ENCODE data around the gene CD27. TPM values are rescaled to one million over a fixed set of nuclear protein-coding genes. Genes with fewer than 3 reads are reported as not detected.

The CD27 gene
- total RNA-seq, 2 experiments from 2014 or later, result 133 to 134 TPM

DNA sequence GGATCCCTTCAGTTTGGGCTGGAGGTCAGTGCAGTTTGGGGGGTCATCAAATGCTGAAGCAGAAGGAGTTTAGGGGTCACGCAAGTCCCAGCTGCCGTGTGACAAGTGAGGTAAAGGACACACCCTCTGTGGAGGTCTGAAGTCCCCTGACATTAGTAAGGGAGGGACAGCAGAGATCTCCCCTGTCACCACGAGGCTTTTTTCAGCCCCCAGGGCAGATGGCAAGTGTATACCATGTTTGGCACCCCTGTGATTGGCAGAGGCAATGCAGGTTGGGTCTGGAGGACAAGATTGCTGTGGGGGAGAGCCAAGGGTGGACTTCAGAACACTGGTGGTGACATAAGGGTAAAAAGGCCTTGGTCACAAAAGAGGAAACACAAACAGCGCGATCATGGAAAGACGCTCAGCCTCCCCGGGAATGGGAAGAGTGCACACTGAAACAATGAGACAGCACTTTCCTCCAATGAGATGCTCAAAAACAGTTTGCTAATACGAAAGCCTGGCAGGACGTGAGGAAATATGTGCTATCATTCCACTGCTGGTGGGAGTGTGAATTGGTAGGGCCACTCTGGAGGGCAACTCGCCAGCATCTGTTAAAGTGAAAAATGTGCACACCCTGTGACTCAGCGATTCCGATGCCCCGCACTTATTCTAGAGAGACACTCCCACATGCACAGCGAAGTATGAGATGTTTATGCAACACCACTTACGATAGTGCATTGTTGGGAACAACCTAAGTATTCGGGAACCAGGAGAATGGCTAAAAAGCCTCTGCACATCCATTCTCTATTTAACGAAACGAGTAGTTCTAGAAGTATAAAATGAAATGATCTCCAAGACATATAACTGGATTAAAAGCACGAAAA is 14.4 kb upstream of the CD27 start:
- ChIA-PET CTCF (no interaction called here), POLR2A (no interaction called here)

DNA sequence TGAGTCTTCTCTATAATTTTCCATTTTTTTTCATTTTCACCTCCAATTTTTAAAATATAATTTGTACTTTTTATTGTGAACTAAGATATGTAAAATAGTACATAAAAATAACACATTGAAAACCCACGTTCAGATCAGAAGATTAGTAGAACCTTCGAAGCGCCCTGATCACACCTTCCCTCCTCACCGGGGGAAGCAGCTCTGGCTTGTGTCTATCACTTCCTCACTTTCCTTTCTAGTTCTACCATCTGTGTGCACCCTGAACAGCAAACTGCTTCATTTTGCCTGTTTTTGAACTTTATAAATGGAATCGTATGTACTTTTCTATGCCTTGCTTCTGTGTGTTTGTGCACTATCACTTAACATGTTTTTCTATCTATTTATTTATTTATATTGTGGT is 11.8 kb upstream of the CD27 start:
- POLR2A ChIA-PET, result interaction anchor here (2.0 kb wide), 1 partner anchor 19 kb away, joined by 10 read pairs; the partner anchor contains the start of gene TAPBPL
- CTCF ChIA-PET, result interaction anchor here (0.9 to 1.3 kb wide), 2 partner anchors 10 to 38 kb away, joined by 3 to 6 read pairs; partner anchors contain the start of gene VAMP1

DNA sequence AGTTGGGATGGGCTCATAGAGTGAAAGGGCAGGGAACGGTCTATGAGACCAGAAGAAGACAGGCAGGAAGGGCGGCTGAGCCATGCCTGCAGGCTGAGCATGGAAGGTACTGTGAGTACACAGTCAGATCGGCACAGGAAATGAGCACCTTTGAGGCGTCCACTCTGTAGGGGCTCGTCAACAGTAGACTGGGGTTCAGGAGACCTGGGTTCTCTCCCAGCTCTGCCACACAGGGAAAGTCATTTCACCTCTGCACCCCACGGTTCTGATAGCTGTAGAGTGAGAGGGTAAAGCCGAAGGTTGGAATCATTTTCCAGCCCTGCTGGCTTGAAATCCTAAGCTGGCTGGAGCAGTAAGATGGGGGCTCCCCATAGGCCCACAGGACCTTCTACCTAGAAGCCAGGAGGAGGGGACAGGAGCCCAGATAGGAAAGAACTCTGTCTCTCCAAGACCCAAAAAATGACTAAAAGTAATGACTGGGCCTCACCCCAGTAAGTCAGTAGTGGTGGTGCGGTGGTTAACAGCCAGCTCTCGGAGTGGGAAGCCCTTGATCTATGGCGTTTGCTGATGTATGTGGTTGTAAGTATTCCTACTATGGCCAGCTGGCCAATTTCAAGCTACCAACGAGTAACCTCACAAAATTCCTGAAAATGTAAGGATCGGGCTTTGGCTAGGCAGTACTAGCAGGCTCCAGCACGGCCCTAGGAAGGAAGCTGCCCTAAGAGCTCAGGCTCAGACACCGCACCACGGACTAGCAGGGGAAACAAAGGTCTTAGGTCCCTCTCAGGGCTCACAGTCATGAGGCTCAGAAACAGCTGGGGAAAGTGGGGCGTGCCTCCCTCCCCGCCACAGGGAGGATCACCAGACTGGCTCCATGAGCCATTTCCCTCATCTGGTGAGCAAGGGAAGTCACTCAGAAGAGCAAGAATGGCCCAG is 10.3 kb upstream of the CD27 start:
- ChIA-PET CTCF (interaction anchor here (0.6 to 1.6 kb wide), 3 partner anchors 24 to 213 kb away, joined by 3 read pairs; no protein-coding TSS in a partner anchor), POLR2A (interaction anchor here (0.7 to 2.2 kb wide), 6 partner anchors 9 to 36 kb away, joined by 3 to 10 read pairs (median 6); partner anchors contain the start of genes TAPBPL and VAMP1)

DNA sequence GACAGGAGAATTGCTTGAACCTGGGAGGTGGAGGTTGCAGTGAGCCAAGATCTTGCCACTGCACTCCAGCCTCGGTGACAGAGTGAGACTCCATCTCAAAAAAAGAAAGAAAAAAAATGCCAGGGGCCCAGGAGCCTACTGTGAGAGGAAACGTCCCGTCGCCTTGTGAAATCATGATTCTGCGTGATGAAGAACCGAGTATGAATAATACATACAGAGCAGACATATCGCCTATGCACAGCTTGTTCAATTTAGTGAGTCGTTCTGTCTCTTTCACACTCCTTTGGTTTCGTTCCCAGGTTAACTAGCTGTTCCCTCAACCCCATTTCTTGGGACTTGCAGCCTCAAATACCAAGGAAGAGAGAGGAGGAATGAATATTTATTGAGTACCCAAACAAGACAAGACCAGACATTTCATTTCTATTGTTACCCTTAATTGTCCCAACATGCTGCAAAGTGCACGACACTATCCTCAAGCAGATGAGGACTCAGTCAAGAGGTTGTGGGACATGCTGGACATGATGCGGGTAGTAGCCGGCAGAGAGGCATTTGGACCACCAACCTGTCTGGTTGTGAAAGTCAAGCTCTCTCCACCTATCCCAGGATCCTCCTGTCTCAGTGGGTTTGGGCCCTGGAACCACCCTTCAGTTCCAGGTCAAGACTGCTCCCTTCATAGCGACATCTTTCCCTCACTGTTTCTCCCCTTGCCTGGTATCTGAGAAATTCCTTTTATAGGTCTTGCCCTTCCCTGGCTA is 8.6 kb upstream of the CD27 start:
- ChIA-PET POLR2A (no interaction called here), CTCF (interaction anchor here (0.7 to 1.3 kb wide), 3 partner anchors 9 to 102 kb away, joined by 3 to 4 read pairs (median 3); partner anchors contain the start of gene CD27)

DNA sequence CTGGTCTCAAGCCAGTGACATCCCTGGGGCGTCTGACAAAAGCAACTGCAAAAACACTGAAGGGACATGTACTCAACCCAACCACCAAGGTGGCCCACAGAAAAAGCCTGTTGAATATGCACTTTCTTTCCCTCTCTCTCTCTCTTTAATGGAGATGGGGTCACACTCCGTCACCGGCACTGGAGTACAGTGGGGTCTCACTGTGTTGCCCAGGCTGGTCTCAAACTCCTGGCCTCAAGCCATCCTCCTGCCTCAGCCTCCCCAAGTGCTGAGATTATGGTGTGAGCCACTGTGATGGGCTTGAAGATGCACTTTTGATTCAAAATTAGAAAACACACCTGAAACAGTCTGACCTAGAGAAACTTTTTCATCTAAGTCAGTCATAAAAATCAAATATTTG is 7.2 kb upstream of the CD27 start:
- CTCF ChIA-PET, result no interaction called here

DNA sequence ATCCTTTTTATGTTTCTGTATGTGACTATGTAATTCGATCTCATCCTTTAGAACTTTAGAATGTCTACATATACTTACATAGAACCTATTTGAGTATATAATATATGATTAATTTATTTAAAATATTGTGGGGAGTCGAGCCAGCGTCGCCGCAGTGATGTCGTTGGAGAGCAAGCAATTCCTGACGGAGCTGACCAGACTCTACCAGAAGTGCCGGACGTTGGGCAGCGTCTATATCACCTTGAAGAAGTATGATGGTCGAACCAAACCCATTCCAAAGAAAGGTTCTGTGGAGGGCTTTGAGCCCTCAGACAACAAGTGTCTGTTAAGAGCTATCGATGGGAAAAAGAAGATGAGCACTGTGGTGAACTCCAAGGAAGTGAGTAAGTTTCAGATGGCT is 6.4 kb upstream of the CD27 start:
- ChIA-PET CTCF (interaction anchor here (1.0 to 2.1 kb wide), 3 partner anchors 11 to 27 kb away, joined by 3 to 7 read pairs (median 6); no protein-coding TSS in a partner anchor), POLR2A (interaction anchor here (0.8 kb wide), 1 partner anchor 9 kb away, joined by 3 read pairs; no protein-coding TSS in a partner anchor)

More for the DNA sequence above, 7.2 kb upstream of the CD27 start:
- POLR2A ChIA-PET, result no interaction called here

DNA sequence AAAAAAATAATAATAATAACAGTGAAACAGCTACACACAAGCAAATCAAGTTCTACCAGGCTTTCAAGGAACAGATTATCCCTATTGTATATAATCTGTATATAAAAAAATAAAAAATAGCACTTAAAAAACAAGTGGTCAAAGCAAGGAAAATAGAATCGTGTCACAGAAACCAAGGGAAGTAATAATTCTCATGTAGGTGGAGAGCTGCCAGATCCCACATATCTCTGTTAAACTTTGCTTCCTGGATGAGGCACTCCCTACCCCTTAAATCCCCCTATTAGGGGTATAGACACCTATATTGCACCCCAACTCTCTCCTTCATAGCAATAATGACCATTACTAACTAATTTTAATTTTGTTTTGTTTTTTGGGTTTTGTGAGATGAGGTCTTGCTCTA is 4.4 kb upstream of the CD27 start:
- POLR2A ChIA-PET, result no interaction called here
- CTCF ChIA-PET, result interaction anchor here (1.4 to 2.1 kb wide), 2 partner anchors 22 to 25 kb away, joined by 3 to 7 read pairs; no protein-coding TSS in a partner anchor

DNA sequence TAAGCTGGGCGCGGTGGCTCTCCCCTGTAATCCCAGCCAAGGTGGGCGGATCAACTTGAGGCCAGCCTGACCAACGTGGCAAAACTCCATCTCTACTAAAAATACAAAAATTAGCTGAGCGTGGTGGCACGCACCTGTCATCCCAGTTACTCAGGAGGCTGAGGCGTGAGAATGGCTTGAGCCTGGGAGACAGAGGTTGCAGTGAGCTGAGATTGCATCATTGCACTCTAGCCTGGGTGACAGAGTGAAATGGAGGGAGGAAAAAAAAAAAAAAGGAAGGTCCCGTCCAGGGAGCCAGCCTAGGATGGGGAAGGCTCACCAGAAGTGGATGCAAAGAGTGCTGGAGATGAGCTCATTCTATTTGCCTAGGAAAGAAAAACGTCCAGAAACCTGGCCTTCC is 1.9 kb upstream of the CD27 start:
- POLR2A ChIA-PET, result interaction anchor here (1.4 to 5.0 kb wide), 8 partner anchors 8 to 107 kb away, joined by 6 to 52 read pairs (median 14); partner anchors contain the start of genes GAPDH, TAPBPL and VAMP1
- CTCF ChIA-PET, result interaction anchor here (1.2 to 6.7 kb wide), 7 partner anchors 9 to 29 kb away, joined by 3 to 77 read pairs (median 6); partner anchors contain the start of genes TAPBPL and VAMP1

DNA sequence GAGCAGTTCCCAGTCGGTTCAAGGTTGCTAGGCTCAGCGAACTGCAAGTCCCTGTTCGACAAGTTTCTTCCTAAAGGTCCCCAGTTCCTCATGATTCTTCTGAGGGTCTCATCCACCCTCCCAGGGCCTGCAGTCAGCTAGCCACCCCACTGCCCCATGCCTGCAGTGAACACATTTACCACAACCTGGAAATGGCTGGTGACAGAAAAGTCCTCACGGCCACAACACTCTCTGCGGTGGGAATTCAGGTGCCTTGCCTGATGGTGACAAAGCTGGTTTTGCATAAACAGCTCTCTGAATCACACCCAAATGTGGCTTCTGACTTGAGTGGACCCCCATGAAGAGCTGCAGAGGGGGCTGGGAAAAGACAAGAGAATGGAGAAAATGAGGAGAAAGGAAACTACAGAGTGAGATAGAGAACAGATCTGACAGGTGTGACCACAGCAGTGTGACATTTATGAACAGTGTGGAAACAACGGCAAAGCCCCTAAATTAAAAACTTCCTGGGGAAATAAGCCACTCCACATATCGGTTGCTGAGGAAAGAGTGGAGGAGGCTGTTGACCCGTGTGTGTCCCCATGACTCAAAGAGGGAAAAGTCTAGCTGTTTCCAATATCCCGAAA is 1.3 kb upstream of the CD27 start:
- CTCF ChIA-PET, result interaction anchor here (0.8 to 6.7 kb wide), 10 partner anchors 8 to 107 kb away, joined by 3 to 77 read pairs (median 5); partner anchors contain the start of genes TAPBPL and VAMP1
- POLR2A ChIA-PET, result interaction anchor here (0.6 to 5.0 kb wide), 13 partner anchors 9 to 171 kb away, joined by 3 to 52 read pairs (median 8); partner anchors contain the start of genes GAPDH, TAPBPL and VAMP1

DNA sequence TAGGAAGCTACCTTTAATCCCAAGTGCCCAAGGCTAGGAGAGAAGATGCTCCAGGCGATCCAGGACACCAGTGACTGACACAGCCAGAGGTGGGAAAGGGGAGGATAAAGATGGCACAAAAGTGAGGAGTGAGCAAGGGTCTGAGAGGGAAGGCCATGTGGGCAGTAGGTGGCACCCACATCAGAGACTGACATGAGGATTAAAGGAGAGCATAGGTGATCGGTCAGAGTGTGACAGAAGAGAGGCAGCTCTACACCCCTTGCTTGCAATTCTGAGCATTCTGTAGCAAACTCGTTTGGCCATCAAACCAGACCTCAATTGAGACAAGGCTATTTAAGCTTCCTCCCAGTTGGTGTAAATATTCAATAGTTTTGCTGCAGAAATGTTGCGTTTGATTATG is 724 bp upstream of the CD27 start:
- CTCF ChIA-PET, result interaction anchor here (0.8 to 6.7 kb wide), 8 partner anchors 8 to 107 kb away, joined by 3 to 77 read pairs (median 7); no protein-coding TSS in a partner anchor
- POLR2A ChIA-PET, result interaction anchor here (0.6 to 5.0 kb wide), 14 partner anchors 8 to 172 kb away, joined by 3 to 52 read pairs (median 10); partner anchors contain the start of genes GAPDH, TAPBPL and VAMP1

DNA sequence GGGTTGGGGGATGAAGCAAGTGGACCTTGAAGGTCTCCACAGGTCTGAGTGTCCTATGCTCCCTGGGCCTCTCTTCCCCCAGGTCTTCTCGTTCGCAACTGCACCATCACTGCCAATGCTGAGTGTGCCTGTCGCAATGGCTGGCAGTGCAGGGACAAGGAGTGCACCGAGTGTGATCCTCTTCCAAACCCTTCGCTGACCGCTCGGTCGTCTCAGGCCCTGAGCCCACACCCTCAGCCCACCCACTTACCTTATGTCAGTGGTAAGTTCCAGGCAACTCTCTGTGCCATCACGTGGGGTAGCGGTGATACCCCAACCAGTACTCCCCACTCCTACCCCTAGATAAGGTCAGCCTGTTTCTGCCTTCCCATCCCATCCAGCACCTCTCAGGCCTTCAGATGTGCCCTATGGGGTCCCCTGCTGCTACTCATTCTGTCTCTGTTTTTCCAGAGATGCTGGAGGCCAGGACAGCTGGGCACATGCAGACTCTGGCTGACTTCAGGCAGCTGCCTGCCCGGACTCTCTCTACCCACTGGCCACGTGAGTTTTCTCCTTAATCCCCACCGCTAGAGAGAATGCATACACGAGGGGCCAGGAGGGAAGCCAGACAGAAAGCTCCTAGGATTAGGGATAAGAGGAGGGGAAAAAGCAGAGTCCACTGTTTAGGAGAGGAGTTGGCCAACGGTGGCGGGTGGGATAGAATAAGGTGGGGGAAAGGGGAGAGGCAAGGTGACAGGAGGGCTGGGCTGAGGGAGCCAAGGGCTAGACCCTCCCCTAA is 5.5 kb downstream of the CD27 start:
- POLR2A ChIA-PET, result interaction anchor here (1.1 to 3.9 kb wide), 3 partner anchors 11 to 20 kb away, joined by 3 to 53 read pairs (median 12); partner anchors contain the start of gene VAMP1
- CTCF ChIA-PET, result interaction anchor here (1.0 to 3.7 kb wide), 5 partner anchors 11 to 115 kb away, joined by 3 to 19 read pairs (median 6); no protein-coding TSS in a partner anchor

DNA sequence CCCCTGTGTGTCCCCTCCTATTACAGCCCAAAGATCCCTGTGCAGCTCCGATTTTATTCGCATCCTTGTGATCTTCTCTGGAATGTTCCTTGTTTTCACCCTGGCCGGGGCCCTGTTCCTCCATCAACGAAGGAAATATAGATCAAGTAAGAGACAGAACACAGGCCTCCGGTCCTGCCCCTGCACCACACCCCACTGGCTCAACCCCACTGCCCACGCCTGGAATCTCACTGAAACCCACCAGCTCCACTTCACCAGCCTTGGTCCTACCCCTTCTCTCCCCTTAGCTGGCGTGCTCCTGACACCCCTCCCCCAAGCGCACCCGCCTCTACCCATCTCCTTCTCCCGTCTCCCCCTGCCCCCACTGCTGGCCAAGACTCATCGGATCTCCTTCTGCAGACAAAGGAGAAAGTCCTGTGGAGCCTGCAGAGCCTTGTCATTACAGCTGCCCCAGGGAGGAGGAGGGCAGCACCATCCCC is 6.2 kb downstream of the CD27 start:
- ChIA-PET CTCF (interaction anchor here (1.2 to 3.7 kb wide), 4 partner anchors 11 to 20 kb away, joined by 4 to 19 read pairs (median 8); partner anchors contain the start of gene VAMP1), POLR2A (interaction anchor here (0.8 to 3.9 kb wide), 12 partner anchors 8 to 302 kb away, joined by 3 to 53 read pairs (median 5); partner anchors contain the start of genes GAPDH, MLF2 and VAMP1)

DNA sequence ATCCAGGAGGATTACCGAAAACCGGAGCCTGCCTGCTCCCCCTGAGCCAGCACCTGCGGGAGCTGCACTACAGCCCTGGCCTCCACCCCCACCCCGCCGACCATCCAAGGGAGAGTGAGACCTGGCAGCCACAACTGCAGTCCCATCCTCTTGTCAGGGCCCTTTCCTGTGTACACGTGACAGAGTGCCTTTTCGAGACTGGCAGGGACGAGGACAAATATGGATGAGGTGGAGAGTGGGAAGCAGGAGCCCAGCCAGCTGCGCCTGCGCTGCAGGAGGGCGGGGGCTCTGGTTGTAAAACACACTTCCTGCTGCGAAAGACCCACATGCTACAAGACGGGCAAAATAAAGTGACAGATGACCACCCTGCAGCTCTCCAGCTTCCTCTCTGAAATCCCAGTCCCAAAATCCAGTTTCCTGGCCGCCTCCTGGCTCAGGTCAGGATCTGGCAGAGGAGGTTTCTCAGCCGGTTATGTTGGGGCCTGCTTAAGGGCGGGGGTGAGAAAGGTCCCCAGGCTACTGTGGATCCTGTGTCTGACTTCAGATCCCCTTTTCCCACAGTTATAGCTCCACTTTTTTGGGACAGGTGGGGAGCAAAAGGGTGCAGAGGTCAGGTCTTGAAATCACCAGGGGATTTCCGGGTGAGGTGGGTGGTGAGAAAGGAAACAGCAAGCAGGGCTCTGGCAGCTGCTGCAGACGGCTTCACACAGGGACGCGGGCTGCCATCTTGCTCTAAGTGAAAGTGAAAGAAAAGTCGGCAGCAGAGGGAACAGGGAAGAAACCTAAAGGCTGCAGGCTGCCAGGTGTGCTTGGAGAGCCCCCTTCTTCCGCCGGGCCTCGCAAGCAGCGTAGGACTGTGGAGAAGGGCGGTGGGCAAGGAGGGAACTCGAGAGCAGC is 6.8 kb downstream of the CD27 start, which contains the start of gene TAPBPL:
Gene TAPBPL (plus strand): TSS at position 695 of the 897 bp plus-strand sequence. CDS start 207 bp downstream, outside the sequence.
- CTCF ChIA-PET, result interaction anchor here (0.6 to 3.7 kb wide), 10 partner anchors 8 to 319 kb away, joined by 3 to 19 read pairs (median 4); partner anchors contain the start of gene VAMP1
- POLR2A ChIA-PET, result interaction anchor here (0.6 to 3.9 kb wide), 19 partner anchors 8 to 302 kb away, joined by 3 to 53 read pairs (median 4); partner anchors contain the start of genes GAPDH, MLF2 and VAMP1

DNA sequence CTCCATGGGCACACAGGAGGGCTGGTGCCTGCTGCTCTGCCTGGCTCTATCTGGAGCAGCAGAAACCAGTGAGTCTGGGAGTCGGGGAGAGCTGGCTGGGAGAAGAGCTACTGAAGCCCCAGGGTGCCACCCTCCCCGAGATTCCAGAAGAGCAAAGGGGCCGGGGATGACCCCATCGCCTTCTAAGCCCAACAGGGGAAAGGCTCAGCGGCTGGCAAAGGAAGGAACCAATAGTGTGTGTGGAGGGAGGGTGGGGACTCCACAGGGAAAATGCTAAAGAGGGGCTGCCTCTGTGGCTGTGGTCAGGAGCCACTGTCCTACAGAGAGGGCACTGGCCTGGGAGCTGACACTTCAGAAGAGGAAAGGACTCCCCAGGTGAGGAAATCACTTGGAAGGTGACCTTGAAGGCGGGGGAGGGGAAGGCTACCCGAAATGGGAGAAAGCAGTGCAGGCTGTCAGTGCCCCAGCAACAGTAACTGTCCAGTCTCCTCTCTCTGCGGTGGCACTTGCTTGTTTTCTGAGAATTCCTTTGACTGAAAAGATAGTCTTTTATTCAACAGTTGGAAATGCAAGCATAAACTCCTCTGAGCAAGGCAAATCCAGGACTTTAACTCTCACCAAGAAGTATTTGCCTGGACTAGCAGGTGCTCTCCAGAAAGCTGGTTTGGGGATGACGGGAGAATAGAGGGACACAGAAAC is 7.6 kb downstream of the CD27 start:
- ChIA-PET CTCF (interaction anchor here (0.6 to 3.7 kb wide), 16 partner anchors 8 to 319 kb away, joined by 3 to 19 read pairs (median 4); partner anchors contain the start of gene VAMP1), POLR2A (interaction anchor here (0.6 to 3.9 kb wide), 18 partner anchors 9 to 301 kb away, joined by 3 to 53 read pairs (median 4); partner anchors contain the start of genes GAPDH, MLF2 and VAMP1)

All from activated CD8-positive, alpha-beta memory T cell treated with anti-CD3 and anti-CD28 coated beads for 36 hours (primary cell).